NCI-H2196 (cell line): ENCODE measurements around the gene SEH1L.
"Not testable (repeated sequence)": the region's sequence is repeated elsewhere in the genome, so short reads cannot be mapped to it uniquely, and the experiment has no call there.

Experiments used
- DNase-seq: peaks from one replicate; lab custom pipeline; 2025; ENCODE audit not compliant: unreplicated experiment; lab: John Stamatoyannopoulos, UW

The SEH1L gene

GRCh38 chr18:12995424-12995823 is 47.6 kb downstream of the SEH1L start:
- no peak for DNase-seq

GRCh38 chr18:12995952-12996477 is 48.2 kb downstream of the SEH1L start:
- DNase-seq = no peak

GRCh38 chr18:12996661-12997292 is 49.0 kb downstream of the SEH1L start:
- DNase-seq = no peak

DNA sequence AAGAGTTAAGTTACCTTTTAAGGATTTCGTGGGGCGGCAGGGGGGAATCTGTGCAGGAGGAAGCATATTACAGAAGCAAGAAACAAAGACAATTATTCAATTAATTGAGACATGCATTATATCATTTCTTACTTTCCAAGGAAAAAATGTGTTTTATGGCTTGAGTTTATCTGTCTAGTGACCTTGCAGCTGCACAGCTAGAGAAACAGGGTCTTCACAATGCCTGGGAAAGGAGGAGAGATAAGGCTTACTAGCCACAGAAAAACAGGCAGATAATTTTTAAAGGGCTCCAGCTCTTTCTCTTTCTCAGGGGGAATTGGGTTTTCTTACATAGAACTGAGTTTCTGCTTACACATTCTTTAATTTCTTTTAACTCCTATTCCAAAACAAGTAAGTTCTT is 49.5 kb downstream of the SEH1L start:
- not testable (repeated sequence) for DNase-seq

GRCh38 chr18:12998332-12999060 is 50.7 kb downstream of the SEH1L start:
- no peak for DNase-seq

- DNase-seq = peak; percentile 15
Measured at GRCh38 chr18:13003466-13003896, 55.7 kb downstream of the SEH1L start.

- DNase-seq = no peak
Measured at GRCh38 chr18:13004396-13004795, 56.6 kb downstream of the SEH1L start.

DNA sequence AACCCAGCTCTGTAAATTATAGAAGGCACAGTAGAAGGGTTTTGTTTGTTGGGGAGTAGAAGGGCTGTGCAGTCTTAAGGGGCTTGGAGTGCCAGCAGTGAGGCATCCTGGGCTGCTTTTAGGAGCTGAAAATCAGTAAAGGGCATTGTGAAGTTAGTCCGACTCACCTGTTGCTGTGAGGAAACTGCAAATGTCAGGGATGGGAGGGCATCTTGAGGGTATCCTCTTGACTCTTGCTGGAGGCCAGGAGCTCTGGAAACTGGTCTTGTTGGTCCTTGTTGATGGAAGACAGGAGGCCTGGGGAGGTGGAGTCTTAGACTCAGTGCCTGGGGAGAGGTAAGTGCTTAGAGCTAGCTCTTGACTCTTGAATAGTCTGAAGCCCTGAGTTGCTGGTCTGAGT is 57.5 kb downstream of the SEH1L start:
- no peak for DNase-seq

DNA sequence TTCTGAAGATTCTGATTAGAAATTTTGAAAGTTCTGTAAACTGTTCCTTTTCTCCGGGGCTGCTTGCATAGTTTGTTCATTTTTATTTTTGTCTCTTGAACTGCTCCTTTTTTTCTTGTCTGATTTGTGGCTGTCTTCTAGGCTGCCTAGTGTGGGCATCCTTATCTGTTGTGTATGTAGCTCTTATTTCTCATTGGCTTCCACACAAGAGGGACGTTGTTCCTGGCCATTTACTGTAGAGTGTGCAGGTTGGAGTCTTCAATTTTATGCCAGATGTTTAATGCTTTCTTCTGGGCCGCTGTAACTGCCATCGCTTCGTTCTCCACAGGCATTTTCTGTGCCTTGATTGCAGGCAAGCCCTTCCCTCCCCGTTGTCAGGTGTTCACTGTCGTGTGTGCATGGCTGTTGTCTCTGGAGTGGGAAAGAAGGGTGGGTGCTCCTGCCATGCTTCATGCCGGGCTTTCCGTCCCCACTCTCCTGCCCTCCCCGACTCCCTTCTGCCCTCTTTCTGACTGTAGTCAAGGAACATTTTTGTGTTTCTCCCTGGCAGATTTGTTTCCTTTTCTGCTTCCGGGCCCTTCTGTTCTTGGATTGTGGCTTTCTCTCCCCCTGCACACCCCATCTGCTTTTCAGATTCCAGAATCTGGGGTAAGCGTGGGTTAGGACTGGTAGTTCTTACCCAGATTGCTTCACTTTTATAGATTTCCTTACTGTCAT is 58.9 kb downstream of the SEH1L start:
- DNase-seq = no peak

DNA sequence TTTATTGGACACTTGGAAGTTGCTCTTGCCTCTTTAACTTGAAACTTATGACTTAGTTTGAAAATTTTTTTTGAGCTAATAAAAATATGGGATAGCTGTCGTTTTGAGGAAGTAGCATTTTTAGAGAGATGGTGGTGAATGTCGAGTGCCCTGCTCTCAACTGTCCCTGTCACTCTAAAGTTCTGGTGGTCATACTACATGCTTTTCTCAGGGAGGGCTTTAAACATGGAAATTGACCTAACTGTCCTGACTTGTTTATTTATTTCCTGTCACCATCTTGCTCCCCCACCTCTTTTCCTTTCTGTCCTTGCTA is 59.4 kb downstream of the SEH1L start:
- no peak for DNase-seq

DNA sequence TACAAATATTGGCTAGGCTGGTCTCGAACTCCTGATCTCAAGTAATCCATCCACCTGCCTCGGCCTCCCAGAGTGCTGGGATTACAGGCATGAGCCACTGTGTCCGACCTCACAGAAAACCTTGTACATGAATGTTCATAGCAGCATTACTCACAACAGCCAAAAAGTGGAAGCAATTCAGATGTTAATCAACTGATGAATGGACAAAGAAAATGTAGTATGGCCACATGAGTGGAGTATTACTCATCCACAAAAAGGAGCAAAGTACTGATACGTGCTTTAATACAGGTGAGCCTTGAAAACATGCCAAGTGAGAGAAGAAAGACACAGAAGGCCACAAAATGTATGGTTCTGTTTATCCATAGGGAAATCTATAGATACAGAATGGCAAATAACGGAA is 63.9 kb downstream of the SEH1L start:
- DNase-seq = no peak

- no peak for DNase-seq
Measured at GRCh38 chr18:13014232-13014631, 66.4 kb downstream of the SEH1L start.

DNA sequence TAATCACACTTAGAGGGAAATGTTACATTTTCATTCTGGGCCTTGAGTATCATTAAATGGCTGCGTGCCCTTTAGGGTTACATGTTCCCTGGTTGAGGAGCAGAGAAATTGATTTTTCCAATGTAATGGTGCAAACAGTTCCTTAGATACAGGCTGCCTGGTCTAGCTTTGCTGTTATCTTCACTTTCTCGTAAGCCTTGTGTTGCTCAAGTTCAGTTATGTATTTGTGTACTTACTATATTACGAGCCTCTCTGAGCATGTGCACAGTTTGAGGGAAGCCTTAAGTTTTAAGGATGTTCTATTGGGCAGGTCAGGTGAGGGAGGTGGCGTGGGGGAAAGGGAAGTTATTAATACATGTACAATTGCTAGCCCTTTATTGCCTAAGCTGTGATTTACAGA is 67.0 kb downstream of the SEH1L start:
- no peak for DNase-seq

GRCh38 chr18:13017247-13017875 is 69.5 kb downstream of the SEH1L start:
- DNase-seq = no peak

DNA sequence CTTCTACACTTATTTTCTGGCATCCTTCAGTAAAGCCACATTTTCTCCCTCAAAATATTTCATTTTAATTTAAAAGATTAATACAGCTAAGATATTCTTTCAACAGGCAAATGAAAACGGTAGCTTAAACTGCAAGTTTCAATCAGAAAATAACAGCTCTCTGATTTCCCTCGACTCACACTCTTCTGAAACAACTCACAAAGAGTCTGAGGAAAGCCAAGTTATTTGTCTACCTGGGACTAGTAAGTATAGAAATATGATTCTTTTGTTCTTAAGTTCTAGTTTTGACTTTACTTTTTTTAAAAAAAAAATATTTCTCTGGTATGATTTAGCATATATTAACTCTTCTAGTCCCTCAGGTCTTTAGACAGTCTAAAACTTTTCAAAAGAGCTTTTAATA is 70.6 kb downstream of the SEH1L start:
- DNase-seq = no peak

DNA sequence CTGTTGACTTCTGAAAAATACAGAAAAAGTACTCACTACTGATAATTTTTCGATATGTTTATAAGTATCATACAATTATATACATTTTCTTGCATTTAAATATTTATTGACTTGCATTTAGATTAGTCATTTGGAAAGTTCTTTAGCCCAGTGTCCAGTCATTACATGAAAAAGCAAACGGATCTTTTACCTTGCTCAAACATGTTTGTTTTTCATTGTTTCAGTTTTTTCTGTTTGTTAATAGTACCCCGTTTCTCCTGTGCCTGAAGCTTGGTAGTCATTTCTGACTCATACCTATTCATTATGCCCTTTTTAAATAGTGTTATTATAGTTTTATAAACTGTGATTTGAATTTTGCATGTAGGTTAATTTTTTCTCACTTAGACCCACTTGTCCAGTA is 71.5 kb downstream of the SEH1L start:
- no peak for DNase-seq

GRCh38 chr18:13022644-13023043 is 74.8 kb downstream of the SEH1L start:
- no peak for DNase-seq

GRCh38 chr18:13025233-13025632 is 77.4 kb downstream of the SEH1L start:
- no peak for DNase-seq

DNA sequence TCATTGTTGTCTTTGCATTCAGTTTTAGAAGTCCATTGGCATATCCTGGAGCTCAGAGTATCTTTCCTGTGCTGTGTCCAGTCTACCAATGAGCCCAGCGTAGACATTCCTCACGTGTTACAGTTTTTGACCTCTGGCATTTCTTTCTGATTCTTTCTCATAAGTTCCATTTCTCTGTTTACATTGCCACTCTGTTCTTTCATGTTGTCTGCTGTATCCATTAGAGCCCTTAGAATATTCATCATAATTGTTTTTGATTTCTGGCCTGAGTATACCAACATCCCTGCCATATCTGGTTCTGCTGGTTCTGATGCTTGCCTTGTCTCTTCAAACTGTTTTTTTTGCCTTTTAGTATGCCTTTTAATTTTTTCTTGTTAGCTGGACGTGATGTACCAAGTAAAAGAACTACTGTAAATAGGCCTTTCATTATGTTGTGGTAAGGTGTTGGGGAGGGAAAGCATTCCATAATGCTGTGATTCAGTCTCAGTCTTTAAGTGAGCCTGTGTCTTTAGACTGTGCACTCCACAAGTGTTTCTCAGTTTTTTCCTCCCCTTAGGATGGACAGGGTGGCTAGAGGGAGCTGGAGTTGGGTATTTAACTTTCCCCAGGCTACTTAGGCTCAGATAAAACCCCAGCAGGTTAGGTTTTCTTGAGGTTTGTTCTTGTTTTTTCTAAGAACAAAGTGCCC is 78.9 kb downstream of the SEH1L start:
- no peak for DNase-seq

GRCh38 chr18:13028869-13029268 is 81.1 kb downstream of the SEH1L start:
- DNase-seq = no peak

DNA sequence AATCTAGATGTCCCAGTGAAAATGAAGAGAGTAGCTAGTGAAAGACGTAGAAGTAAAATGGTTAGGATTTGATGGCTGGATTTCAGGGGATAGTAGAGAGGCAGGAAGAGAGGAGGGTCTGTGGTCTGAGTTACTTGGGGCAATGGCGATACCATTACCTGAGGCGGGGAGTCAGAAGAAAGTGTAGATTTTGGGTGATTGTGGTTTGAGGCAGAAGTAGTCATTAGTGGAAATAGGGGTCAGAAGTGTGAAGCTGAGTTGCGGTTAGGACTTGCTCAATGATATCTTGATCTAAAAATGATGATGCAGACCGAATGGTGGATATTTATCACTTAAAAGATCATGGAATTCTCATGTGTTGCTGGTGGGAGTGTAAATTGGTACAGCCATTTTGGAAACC is 84.4 kb downstream of the SEH1L start:
- no peak for DNase-seq
